ENCODE measurements around the gene AARSD1.
"Not testable (repeated sequence)": the region's sequence is repeated elsewhere in the genome, so short reads cannot be mapped to it uniquely, and the experiment has no call there.

AARSD1 gene

DNA sequence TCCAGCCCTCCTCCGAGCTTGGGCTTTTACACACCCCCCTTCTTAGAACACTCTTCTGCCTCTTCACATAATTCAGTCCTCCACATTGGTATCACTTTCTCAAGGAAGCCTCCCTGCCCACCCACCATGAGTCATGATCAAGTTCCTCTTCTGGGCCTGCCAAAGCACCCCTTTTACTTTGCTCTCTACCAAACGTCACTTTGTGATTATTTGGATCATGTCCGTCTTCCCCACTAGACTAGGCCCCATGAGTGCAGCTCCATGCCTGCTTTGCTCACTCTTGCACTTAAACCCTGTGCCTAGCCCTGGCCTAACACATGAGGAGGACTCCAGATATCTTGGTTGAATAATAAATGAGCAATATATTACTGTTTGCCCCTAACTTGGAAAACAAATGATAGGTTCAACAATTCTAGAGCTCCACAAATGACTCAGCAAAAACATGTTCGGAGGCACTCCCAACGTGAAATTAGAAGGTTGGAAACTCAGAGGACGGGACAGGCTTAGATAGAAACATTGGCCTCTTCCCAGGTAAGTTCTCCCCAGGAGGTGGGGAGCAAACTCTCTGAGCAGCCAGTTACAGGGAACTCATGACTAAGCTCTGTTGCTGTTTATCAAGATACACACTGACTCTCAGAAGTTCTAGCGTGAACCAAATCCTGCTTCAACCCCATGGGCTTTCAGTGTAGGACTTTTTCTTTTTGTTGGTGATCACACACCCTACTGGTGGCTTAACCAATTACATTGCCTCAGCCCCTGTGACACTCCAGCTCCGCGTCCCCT, 35.3 kb downstream of the AARSD1 start:
- TF ChIP-seq, protein P1, sequence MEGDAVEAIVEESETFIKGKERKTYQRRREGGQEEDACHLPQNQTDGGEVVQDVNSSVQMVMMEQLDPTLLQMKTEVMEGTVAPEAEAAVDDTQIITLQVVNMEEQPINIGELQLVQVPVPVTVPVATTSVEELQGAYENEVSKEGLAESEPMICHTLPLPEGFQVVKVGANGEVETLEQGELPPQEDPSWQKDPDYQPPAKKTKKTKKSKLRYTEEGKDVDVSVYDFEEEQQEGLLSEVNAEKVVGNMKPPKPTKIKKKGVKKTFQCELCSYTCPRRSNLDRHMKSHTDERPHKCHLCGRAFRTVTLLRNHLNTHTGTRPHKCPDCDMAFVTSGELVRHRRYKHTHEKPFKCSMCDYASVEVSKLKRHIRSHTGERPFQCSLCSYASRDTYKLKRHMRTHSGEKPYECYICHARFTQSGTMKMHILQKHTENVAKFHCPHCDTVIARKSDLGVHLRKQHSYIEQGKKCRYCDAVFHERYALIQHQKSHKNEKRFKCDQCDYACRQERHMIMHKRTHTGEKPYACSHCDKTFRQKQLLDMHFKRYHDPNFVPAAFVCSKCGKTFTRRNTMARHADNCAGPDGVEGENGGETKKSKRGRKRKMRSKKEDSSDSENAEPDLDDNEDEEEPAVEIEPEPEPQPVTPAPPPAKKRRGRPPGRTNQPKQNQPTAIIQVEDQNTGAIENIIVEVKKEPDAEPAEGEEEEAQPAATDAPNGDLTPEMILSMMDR (IDR thresholded peaks at IDR 0.05; ENCODE audit: insufficient read depth, low read length, poor library complexity, severe bottlenecking) = peak; percentile 58
- no peaks in the 10 kb centered on the region for H3K27me3 ChIP-seq (replicated peaks; ENCODE audit: control insufficient read depth, insufficient read depth, low read length)
- peak; percentile 12 for DNase-seq (ENCODE audit: extremely low read depth, insufficient read length)
- H3K4me3 ChIP-seq (replicated peaks; ENCODE audit: low read depth, low read length) = no peak overlapping the region
- no peaks in the 10 kb centered on the region for H3K36me3 ChIP-seq (ENCODE audit: control insufficient read depth, insufficient read depth, low read length)

DNA sequence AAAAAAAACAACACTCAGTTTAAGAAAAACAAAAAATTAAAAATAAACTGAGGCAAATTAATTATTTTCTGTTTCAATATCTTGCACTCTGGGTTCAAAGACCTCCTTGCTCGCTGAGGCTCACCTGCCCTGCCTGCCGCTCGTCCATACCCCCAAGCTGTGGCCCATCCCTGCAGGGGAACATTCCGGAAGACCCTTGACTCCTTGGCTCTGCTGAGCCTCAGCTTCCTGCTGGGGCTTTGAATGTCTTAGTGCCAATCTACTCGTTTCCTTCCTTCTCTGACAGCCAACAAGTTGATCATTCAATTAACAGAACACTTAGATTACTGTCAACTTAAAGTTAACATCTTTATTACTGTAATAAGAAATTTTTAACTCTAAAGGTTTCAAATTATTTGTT, 39.4 kb downstream of the AARSD1 start:
- TF ChIP-seq, protein P1 (IDR thresholded peaks at IDR 0.05; ENCODE audit: insufficient read depth, low read length, poor library complexity, severe bottlenecking) = no peak
- no peak for DNase-seq (ENCODE audit: extremely low read depth, insufficient read length)
- H3K4me3 ChIP-seq (replicated peaks; ENCODE audit: low read depth, low read length) = no peak overlapping the region

DNA sequence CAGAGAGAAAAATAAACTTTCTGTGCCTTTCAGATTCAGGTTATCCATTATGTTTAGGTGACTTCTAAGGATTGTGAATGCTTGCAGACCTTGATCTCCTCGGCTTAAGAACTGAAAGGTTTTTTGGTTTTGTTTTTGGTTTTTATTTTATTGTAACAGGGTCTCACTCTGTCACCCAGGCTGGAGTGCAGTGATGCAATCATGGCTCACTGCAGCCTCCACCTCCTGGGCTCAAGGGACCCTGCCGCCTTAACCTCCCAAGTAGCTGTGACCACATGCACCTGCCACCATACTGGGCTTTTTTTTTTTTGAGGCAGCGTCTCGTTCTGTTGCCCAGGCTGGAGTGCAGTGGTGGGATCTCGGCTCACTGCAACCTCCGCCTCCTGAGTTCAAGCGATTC, 40.8 kb downstream of the AARSD1 start:
- not testable (repeated sequence) for H3K36me3 ChIP-seq (ENCODE audit: control insufficient read depth, insufficient read depth, low read length); H3K4me3 ChIP-seq (replicated peaks; ENCODE audit: low read depth, low read length); DNase-seq (ENCODE audit: extremely low read depth, insufficient read length); H3K27me3 ChIP-seq (replicated peaks; ENCODE audit: control insufficient read depth, insufficient read depth, low read length)

More for the DNA sequence above, 39.4 kb downstream of the AARSD1 start:
- Histone ChIP-seq H3K27me3 (replicated peaks; ENCODE audit: control insufficient read depth, insufficient read depth, low read length) (no peaks in the 10 kb centered on the region), H3K36me3 (ENCODE audit: control insufficient read depth, insufficient read depth, low read length) (no peaks in the 10 kb centered on the region)

DNA sequence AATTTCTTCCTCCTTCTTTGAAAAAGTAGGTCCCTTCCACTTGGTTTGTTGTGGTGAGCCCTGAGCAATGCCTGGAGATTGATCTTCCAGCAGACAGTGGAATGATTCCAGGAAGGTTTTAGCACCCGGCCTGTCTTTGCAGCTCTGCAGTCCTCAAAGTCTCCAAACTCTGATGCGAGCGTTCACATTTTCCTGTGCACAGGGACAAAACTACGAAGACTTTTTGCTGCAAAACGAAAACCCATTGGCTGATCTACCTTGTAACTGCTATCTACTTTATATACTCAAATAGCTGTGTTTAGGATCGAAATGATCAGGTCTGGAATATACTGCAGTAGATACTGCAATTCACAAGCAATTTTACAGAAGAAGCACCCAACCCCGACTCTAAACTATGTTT, 42.0 kb downstream of the AARSD1 start:
- TF ChIP-seq, protein P1 (IDR thresholded peaks at IDR 0.05; ENCODE audit: insufficient read depth, low read length, poor library complexity, severe bottlenecking) = no peak
- no peaks in the 10 kb centered on the region for H3K36me3 ChIP-seq (ENCODE audit: control insufficient read depth, insufficient read depth, low read length)
- H3K4me3 ChIP-seq (replicated peaks; ENCODE audit: low read depth, low read length) = no peak overlapping the region
- no peaks in the 10 kb centered on the region for H3K27me3 ChIP-seq (replicated peaks; ENCODE audit: control insufficient read depth, insufficient read depth, low read length)
- DNase-seq (ENCODE audit: extremely low read depth, insufficient read length) = no peak

DNA sequence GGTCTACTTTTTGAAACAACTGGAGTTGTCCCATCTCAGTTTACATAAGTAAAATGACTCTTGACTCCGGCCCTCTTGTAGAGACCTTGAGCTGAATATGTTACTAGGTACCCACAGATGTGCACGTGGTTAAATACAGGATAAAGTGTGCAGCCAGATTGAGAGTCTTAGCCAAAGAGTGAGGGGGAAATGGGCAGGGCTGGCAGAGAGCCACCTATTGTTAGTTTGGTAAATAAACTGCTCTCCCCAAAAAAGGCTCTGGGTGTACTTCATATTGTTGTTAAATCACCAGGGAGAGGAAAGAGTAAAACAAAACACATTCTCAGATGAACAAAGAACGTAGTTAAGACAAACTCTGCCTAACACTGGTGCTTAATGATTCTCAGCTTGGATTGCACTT, 43.3 kb downstream of the AARSD1 start:
- Histone ChIP-seq H3K27me3 (replicated peaks; ENCODE audit: control insufficient read depth, insufficient read depth, low read length) (no peaks in the 10 kb centered on the region), H3K4me3 (replicated peaks; ENCODE audit: low read depth, low read length) (no peak overlapping the region), H3K36me3 (ENCODE audit: control insufficient read depth, insufficient read depth, low read length) (no peaks in the 10 kb centered on the region)
- no peak for DNase-seq (ENCODE audit: extremely low read depth, insufficient read length)
- TF ChIP-seq, protein P1 (IDR thresholded peaks at IDR 0.05; ENCODE audit: insufficient read depth, low read length, poor library complexity, severe bottlenecking) = no peak

DNA sequence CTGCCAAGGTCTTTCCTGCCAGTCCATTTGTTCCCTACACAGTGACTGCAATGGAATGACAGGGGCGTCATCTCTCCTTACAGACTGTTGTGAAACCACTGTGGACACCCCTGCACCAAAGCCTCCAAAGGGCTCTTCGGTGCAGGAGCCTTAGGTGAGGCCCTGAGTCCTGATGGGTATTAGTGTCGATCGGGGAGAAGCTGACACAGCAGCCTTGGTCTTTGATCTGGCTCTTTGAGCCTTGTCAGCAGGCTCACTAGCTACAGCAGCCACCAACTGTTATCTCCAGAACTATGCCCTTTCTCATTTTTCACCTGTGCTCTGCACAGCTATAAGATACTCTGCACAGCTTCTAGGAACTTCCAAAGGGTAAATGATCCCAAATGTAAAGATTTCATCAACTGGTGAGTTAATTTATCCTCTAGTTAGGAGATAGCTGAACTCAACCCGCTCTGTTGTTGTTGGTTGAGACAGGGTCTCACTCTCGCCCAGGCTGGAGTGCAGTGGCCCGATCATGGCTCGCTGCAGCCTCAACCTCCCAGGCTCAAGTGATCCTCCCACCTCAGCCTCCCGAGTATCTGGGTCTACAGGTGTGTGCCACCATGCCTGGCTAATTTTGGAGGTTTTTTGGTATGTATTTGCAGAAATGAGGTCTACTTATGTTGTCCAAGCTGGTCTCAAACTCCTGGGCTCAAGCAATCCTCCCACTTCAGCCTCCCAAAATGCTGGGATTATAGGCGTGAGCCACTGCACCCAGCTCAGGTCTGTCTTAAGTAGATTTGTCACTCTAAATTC, 44.0 kb downstream of the AARSD1 start:
- TF ChIP-seq, protein P1 (IDR thresholded peaks at IDR 0.05; ENCODE audit: insufficient read depth, low read length, poor library complexity, severe bottlenecking) = no peak
- DNase-seq (ENCODE audit: extremely low read depth, insufficient read length) = no peak
- H3K4me3 ChIP-seq (replicated peaks; ENCODE audit: low read depth, low read length) = no peak overlapping the region
- no peaks in the 10 kb centered on the region for H3K27me3 ChIP-seq (replicated peaks; ENCODE audit: control insufficient read depth, insufficient read depth, low read length)
- no peaks in the 10 kb centered on the region for H3K36me3 ChIP-seq (ENCODE audit: control insufficient read depth, insufficient read depth, low read length)

DNA sequence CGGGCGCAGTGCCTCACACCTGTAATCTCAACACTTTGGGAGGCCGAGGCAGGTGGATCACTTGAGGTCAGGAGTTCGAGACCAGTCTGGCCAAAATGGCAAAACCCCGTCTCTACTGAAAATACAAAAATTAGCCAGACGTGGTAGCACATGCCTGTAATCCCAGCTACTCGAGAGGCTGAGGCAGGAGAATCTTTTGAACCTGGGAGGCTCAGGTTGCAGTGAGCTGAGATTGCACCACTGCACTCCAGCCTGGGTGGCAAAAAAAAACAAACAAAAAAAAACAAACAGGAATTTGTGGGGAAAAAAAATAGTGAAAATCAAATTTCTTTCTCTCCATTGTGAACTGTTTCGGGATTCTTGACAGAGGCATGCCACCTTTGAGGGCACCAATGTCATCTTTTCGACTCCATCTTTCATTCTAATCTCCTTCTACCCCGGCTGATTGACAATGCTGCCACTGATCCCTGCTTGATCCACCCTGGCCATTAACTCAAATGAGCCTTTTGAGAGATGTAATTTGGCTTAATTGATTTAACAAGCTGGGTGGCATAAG, 44.7 kb downstream of the AARSD1 start:
- not testable (repeated sequence) for H3K27me3 ChIP-seq (replicated peaks; ENCODE audit: control insufficient read depth, insufficient read depth, low read length); DNase-seq (ENCODE audit: extremely low read depth, insufficient read length); H3K36me3 ChIP-seq (ENCODE audit: control insufficient read depth, insufficient read depth, low read length); H3K4me3 ChIP-seq (replicated peaks; ENCODE audit: low read depth, low read length)
